GM19438 (cell line): ENCODE results near the gene HTATIP2.
A peak's percentile ranks its signal among the peaks of the same experiment; 100 is the strongest.
"Not testable (repeated sequence)": the region's sequence is repeated elsewhere in the genome, so short reads cannot be mapped to it uniquely, and the experiment has no call there.

Experiments used
- ATAC-seq: cut with Tn5 transposase; IDR thresholded peaks from one replicate; pipeline ENCODE4 v1.9.1; 2021; ENCODE audit warnings: low read depth; ENCODE audit not compliant: unreplicated experiment

Gene HTATIP2

DNA sequence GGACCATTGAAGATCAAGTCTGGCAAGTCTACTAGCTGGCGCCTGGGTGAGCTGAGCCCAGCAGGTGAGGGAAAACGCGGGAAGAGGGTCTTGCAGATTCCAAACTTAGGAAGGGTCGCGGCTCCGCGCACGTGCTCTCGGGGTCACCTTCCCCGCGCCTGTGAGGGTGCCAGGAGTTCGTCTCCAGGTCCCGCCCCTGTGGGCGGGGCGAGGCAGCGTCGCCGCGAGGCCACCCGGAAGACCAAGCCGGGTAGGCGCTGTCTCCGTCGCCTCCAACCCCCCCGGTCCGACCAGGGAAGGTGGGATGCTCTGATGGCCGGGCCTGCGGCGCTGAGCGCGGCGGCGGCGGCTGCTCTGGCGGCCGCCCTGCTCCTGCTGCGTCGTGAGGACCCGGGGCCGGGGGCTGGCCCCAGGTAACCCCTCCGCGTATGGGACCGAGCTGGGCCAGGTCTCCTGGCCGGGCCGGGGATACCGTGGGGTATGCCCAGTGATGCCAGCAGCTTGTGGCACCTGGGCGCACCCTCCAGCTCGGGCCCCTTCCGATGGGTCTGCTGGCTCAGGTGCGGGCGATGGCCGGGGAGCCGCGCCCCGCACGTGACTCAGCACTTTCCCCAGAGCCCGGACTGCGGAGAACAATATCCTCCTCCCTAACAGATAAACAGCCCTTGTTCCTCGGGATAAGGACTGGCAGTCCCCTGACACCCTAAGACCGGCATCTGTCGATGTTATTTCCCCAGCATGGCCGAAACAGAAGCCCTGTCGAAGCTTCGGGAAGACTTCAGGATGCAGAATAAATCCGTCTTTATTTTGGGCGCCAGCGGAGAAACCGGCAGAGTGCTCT lies at the start of gene HTATIP2:
Gene HTATIP2, plus strand, starts transcription at position 215 of the 841 bp plus-strand sequence. Its CDS starts 524 bp downstream, at position 739.
- ATAC-seq: peak; percentile 90

DNA sequence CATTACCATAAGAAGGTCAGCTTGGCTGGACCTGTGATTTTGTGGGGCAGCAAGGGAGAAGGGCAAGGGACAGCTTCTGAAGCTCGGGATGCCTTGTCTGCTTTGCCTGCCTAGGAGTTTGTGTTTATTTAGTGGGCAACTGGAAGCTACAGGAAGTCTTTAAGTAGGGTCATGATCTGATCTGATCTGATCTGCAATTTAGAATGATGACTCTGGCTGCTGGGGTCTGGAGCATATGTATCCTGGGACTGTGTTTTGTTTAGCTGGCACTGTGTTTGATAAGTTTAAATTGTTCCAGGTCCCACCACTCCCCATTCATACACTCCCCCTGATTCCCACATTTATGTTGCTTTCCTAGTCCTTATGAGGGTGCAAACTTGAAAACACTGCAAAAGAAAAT lies 47.7 kb upstream of the HTATIP2 start:
- ATAC-seq: no peak

DNA sequence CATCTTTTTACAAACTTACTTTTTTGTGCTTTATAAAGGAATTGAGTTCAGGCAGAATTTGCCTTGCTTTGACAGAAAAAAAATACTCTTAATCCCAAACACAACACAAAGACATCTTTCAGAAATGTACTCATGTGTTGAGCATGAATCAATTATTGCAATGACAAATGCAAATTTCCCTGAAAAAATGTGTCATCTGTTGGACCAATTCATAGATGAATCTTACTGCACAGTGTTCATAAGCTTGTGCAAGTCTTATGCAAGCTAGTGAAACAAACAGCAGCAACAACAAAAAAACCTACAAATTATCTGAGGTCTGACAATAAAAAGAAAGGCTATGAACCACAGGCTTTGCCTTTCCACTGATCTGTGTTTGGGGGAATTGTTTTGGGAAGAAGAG lies 42.3 kb upstream of the HTATIP2 start:
- ATAC-seq: no peak

DNA sequence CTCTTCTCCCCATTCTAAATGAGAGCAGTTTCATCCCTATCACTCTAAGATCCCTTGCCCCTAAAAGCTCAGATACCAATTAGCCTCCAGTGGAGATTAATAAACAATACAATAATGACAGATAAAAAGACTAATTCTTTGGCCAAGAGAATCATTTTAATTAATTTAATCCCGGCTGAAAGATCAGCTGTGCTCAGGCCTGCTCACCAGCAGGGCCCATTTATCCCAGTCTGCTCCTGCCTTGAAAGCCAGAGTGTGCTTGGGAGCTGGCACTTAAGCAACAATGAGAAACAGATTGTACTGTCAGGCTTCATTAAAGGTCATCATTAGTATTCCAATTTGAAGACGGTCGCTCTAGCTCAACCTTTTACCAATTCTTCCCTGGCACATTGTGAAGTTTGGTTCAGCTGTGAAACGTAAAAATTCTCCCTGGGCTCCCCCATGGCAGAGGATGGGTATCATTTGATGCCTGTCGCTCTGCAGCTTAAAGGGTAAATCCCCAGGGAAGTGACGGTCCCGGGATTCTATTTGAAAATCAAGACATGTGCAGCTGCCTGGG lies 36.1 kb upstream of the HTATIP2 start:
- ATAC-seq: no peak

DNA sequence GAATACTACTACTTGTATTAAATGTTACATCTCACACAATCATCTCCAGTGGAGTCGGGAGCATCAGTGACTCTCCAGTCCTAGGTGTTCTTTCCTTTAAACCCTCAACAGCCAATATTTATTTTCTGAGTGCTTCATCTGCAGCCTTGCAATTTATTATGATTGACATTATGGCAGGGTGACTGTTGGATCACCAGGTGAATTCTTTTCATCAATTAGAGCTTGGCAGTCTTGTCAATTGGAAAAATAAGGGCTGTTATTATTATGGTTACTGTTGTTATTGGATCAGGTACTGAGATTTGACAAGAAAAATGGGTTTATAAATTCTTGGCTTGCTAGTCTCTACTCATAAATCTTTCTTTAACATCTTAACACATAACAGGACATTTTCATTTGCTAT lies 27.5 kb upstream of the HTATIP2 start:
- no peak for ATAC-seq

DNA sequence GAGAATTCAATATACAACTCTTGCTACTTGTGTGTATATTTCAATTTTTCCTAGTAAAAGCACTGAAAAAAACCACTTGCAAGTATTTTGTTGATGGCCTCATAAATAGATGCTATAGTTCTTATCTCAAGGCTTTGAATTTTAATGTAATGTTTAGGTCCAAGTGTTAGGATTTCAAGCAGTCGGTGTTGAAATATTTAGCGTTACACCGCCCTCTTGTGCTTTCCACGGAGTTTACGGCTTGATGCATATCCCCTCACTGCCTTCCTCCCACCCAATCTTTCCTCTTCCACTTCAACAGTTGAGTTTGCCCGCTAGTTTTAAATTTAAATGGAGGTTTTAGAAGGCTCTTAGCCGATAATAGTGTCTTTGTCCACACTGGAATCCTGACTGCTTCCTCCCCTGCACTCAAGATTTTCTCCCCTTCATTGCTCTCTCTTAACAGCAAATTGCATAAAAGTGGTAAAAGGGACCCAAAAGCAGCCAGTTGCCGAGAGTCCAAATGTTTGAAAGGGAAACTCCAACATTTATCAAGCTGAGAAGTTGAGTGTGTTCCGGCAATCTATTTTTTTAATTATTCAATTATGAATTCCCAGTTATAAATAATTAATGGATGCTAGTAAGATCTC lies 25.9 kb upstream of the HTATIP2 start:
- no peak for ATAC-seq

DNA sequence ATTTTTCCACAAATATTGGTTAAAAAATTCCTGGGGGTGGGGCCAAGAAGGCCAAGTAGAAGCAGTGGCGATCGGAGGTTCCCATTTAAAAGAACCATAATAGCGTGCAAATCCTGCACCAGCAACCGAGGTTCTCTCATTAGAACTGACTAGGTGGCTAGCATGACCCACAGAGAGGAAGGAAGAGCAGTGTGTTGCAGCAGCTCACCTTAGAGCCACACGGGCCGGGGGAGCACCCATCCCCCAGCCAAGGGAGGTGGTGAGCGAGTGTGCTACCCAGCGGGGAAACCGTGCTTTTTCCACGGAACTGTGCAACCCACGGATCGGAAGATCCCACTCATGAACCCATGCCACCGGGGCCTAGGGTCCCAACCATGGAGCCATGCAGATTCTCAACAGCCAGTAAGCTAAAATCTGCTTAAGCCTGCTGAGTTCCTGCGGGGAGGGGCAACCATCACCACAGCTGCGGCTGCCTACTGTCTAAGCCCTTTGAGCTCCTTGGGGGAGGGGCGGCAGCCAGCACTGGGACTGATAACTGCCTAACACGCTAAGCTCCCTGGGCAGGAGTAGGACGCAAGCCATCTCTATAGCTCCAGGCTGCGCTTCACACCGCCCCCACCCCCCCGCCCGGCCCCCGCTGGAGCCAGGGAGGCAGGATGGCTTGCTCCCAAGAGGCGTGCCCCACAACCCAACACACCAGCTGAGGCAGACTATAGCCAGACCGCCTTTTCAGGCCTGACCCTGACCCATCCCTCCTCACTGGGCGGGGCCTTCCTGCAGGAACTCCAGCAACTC lies 21.0 kb upstream of the HTATIP2 start:
- no peak for ATAC-seq

DNA sequence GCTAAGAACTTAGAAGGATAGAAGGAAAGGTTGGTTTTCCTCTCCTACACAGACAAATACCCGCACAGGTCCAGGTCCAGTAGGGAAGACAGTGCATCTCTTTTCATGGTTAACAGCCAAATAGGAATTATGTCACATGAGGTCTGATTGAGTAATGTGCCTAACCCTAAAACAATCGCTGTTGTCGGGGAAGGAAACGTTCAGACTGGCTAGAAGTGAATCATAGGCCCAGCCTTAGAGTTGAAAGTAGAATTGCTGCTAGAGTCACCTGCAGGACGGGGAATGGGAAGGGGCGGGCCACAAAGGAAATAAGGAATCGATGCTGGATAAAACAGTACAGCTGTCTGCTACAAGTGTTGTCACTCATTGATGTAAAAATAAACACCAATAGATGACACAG lies 12.4 kb upstream of the HTATIP2 start:
- no peak for ATAC-seq

DNA sequence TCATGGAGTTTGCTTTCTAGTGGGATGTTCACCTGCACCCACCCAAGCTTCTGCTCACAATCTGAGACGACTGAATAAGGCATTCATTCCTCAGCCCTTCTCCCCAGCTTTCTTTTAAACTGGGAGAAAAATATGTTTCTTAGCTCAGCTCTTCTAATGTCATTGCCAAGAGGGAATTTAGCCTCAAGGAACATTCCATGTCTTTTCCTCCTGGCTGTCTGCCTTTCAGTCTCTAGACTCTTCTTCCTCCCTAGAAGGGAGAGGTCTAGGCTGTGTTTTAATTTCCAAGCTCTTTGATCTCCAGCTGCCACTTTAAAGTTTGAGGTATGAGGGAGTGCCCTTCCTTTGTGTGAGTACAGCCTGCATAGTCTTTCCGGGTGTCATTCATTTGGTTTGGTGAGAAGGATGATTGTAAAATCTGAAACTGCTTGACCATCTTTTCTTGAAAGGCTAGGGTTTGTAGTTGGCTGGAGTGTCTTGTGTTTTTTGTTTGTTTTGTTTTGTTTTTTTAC lies 11.7 kb upstream of the HTATIP2 start:
- no peak for ATAC-seq

DNA sequence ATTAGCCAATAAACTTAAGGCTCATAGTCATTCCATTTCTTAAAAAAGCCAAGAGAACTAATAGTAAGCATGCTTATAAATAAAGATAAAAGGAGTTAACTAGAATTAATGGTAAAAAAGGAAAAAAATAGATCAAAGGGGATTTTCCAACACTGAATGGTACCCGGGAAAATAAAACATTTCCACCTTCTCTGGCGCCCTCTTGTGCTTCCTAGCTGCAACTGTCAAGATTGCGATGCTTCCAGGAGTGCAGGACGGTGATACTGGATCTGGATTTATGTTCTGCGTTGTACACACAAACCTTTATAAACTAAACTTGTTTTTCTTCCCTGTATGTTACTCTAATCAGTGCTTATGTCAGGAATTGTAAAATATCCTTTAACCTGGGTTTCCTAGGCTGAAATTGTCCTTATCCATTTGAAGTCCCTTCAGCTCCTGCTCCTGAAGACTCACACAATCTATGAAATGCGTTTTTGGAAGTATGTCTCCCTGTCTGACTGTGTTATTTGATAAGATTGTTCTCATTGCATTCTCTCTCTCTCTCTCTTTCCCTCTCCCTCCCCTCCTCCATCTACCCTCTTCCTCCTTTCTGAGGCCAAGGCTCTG lies 9.6 kb upstream of the HTATIP2 start:
- no peak for ATAC-seq

DNA sequence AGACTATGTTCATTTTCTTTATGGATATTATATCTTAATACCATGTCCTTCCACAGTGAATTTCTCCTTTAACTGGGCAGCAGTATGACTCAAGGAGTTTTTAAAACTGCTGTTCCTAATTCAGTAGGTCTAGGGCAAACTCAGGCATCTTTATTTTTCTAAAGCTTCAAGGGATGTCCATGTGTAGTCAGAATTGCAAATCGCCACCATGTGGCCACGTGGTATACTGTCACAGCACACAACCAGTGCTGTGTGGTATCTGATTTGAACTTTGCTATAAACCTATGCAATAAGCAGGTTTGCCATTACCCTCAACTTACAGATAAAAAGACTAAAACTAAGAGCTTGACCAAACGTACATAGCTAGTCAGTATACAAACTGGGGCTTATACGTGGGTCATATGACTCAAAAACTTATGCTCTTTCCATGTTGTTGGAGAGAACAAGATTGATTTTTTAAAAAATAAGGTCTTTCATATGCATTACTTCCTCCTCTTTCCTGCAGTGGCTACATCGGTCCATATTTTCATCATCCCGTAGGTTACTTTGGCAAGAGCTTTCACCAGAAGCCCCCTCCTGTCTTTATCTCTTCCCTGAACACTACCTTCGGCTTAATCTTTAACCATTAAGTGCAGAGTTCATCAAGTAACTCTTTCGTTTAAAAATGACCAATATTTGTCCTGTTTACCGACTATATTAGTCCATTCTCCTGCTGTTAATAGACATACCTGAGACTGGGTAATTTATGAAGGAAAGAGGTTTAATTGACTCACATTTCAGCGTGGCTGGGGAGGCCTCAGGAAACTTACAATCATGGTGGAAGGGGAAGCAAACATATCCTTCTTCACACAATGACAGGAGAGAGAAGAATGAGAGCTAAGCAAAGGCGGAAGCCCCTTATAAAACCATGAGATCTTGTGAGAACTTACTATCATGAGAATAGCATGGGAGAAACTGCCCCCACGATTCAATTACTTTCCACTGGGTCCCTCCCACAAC lies 8.0 kb upstream of the HTATIP2 start:
- ATAC-seq: peak; percentile 78

DNA sequence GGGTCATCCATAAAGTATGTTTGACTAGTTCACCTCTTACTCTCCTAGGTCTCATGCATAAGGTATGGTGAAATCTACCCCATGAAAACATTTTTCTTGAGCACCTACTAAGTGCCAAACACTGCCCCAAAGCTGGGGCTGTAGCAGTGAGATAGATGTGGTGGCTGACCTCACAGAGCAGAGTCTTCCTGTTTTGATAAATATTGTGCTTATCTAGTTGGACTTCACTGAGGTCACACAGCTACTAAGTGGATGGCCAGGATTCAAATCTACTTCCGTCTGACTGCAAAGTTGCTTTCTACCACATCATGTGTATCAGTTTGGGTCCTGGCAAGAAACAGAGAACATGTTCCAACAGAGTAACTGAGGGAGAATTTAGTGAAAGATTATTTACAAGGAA lies 6.4 kb upstream of the HTATIP2 start:
- ATAC-seq: no peak

DNA sequence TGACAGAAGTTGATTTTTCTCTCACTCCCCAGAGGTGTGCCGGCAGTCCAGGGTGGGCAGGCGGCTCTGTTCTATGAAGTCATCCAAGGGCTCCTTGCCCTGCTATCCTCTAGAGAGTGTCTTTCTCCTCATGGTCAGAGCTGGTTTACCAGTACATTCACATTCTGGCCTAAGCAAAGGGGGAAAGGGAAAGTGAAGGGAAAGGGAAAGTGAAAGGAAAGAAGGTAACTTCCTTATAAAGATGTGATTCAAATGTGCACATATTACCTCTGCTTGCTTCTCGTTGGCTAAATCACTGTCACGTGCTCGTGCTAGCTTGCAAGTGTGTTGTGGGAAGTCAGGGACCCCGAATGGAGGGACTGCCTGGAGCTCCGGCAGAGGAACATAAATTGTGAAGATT lies 2.9 kb upstream of the HTATIP2 start:
- ATAC-seq: no peak

DNA sequence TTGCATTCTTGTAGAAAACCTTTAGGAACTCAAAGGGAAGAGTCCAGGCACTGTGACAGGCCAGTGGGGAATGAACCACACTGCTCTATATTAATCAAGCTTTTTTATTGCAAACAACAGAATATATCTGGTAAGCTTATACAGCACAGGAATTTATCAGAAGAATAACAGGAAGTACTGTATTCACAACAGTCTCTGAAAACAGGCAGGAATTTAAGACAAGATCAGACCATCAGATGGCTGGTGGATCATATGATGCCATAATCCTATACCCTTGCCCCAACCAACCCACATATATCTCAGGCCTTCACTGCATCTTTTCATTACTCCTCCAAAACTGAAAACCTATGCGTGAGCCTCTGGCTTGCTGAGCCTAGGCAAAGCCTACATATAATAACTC lies 1.0 kb upstream of the HTATIP2 start:
- ATAC-seq: no peak

DNA sequence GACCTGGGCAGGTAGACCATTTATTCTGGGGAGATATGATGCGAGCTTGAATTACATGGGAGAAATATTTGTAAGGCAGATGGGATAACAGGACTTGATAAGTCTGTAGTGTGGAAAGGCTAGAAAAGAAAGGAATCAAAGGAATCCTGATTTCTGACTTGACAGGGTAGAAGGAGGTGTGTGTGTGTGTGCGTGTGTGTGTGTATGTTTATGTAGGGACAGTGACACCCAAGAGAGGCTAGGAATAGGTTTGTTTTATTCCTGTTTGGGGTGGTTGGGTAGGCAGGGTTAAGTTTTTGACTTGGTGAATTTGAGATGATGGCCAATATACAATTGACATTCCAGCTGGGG lies 390 bp upstream of the HTATIP2 start:
- ATAC-seq: peak; percentile 11

DNA sequence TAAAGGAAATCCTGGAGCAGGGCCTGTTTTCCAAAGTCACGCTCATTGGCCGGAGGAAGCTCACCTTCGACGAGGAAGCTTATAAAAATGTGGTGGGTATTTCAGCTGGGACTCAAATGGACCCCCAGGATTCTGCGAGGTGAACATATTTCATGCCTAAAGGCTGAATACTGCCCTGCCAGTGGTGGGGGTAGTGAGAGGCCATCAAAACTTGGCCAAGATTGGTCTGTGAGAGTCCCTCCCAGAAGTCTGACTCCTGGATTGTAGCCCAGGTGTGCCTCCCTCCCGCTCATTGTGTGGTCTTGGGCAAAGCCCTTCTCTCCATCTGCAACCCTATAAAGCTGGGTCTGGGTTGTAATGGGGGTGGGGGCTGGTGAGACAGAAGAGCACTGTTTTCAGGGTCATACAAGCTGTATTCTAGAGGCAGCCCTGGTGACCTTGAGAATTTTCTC lies 853 bp downstream of the HTATIP2 start:
- no peak for ATAC-seq

DNA sequence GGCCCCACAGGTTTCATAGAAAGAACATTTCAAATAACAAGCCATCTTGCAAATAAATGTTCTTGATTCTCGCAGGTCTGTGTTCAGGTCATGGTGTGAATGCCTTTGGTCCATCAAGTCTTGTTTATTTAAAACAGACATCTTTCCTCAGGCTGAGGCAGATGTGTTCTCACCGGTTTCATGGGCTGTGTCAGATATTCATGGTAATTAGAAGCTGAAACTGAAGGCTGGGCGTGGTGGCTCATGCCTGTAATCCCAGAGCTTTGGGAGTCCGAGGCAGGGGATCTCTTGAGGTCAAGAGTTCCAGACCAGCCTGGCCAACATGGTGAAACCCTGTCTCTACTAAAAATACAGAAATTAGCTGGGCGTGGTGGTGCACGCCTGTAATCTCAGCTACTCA lies 2.0 kb downstream of the HTATIP2 start:
- not testable (repeated sequence) for ATAC-seq

DNA sequence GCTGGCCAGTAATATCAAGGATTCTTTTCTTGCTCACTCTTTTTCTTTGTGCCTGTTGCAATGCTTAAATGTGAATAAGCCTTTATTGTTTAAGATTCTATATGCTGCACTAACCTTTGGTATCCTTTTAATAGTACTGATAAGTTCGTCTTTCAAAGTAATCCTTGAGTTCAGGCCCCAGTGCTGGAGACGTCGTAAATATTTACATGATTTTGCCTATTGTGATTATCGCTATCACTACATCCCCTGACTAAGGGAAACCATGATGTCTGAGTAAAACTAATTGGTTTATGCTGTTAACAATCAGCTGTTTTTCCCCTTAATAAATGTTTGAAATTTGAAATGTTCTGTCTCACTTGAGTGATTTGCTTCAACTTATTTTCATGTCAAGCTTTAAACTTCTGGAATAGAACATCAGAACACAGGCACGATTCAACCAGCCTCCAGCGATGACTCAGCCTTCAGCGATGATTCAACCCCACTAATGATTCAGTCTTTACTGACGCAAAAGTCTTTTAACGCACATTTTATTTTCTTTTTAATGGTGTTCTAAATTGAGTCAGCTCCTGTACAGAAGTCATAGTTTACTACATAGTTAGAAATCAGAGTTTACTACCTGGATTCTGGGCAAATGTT lies 3.9 kb downstream of the HTATIP2 start:
- no peak for ATAC-seq

DNA sequence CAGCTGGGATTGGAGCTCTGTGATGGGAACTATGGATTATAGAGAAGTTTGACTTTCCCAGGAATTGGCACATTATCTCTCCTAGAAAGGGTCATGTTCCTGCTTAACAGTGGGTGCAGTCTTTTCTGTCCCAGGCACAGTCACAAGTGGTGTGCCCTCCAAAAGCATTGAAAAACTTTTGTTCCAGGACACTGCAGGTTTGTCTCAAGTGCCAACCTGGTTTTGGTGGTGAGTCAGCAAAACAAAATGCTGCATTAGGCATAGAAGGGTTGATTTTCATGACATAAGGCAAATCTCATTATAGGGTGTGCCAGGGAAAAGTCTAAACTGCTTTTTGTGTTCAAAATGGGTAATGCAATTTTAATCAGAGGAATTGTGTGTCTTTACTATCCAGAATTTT lies 4.9 kb downstream of the HTATIP2 start:
- no peak for ATAC-seq
